ENCODE measurements around the gene VTA1.

DNA sequence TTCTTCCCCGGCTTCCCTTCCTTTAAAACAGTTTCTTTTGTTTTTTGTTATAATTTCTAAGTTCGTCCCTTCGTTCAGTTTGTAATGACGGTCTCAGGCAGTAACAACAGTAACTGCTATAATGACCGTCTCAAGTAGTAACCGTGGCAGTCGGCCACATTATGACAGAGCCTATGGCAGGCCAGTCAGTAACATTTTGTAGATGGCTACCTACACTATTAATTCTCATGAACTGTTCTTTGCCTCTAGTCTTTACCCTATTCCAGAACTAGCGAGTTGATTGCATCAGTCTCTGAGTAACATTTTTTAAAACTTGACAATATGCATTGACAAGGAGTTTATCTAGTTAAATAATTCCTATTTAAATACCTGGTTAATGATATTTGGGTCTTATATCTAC lies 111.7 kb downstream of the VTA1 start:
- TF ChIP-seq CTCF (conservative IDR thresholded peaks at IDR 0.05; ENCODE audit: low read length) (no peak), EZH2phosphoT487 (IDR thresholded peaks at IDR 0.05; ENCODE audit: borderline replicate concordance, low read depth, low read length) (no peak)
